ENCODE data around the gene PLCD1. TPM values are rescaled to one million over a fixed set of nuclear protein-coding genes. Genes with fewer than 3 reads are reported as not detected.

PLCD1 gene
- total RNA-seq, 1 experiment from 2014 or later = 27.1 TPM

- Mint-ChIP-seq H3K9me3 (no peaks in the 10 kb centered on the region), H3K4me3 (peak overlapping the region in 1 of 2 experiments; percentile 78; a peak in 1 of 5 replicates), H3K27me3 (ENCODE audit: low read depth) (peaks cover 42% of the 10 kb centered on the region), H3K36me3 (ENCODE audit: insufficient read depth in 1 of 3, low read depth in 3 of 3) (no peaks in the 10 kb centered on the region), H3K27ac (no peak overlapping the region), H3K4me1 (peaks cover 10 to 15% of the 10 kb centered on the region in 2 experiments)
- no peak for DNase-seq
- no peak for TF ChIP-seq CTCF (conservative IDR thresholded peaks at IDR 0.05)
- peaks cover 6% of the 10 kb centered on the region; the same call in 1 of the 2 replicates for H3K27me3 ChIP-seq (ENCODE audit: insufficient read depth, low read length)
- no peak overlapping the region for H4K8ac ChIP-seq (replicated peaks; ENCODE audit: insufficient read length, low read depth, low read length)
- H4K91ac ChIP-seq (ENCODE audit: insufficient read length, low read depth, low read length) = no peak overlapping the region
- H3K56ac ChIP-seq (ENCODE audit: insufficient read length, low read depth, low read length) = no peak overlapping the region
- H3K4me2 ChIP-seq (ENCODE audit: insufficient read depth, insufficient read length, low read length) = no peak overlapping the region
- H3K79me1 ChIP-seq (ENCODE audit: insufficient read depth, low read depth, low read length, poor library complexity, severe bottlenecking) = no peaks in the 10 kb centered on the region
- H2AFZ ChIP-seq (ENCODE audit: low read length) = no peak overlapping the region
- H3K4ac ChIP-seq (ENCODE audit: low read depth, low read length) = no peak overlapping the region
- H2BK5ac ChIP-seq (ENCODE audit: insufficient read length, low read length) = no peak overlapping the region
- peaks cover 10% of the 10 kb centered on the region for H3K23me2 ChIP-seq (ENCODE audit: insufficient read length, low read depth, low read length, poor library complexity, severe bottlenecking)
- no peak overlapping the region for H3K18ac ChIP-seq (ENCODE audit: insufficient read length, low read depth, low read length)
- H3K9me3 ChIP-seq (ENCODE audit: control insufficient read depth, low read depth, low read length) = no peaks in the 10 kb centered on the region
- H3K4me1 ChIP-seq (ENCODE audit: insufficient read depth, low read length) = no peaks in the 10 kb centered on the region; the same call in 1 of the 2 replicates
- no peaks in the 10 kb centered on the region for H4K20me1 ChIP-seq (ENCODE audit: control insufficient read depth, insufficient read depth, insufficient read length)
- H3K14ac ChIP-seq (ENCODE audit: insufficient read depth, low read length) = no peak overlapping the region
- no peak overlapping the region for H2BK12ac ChIP-seq (ENCODE audit: insufficient read length, low read depth, low read length)
- H3T11ph ChIP-seq (ENCODE audit: low read length) = no peak overlapping the region
- no peak overlapping the region for H2BK120ac ChIP-seq (ENCODE audit: low read depth, low read length, poor library complexity, severe bottlenecking)
- H4K5ac ChIP-seq (ENCODE audit: insufficient read length, low read depth, low read length) = no peak overlapping the region
- H2BK15ac ChIP-seq (ENCODE audit: low read depth, low read length) = no peak overlapping the region
- H3K9ac ChIP-seq (ENCODE audit: extremely low read depth, insufficient read length, low read length) = no peak overlapping the region
- H2BK20ac ChIP-seq (ENCODE audit: low read depth, low read length, poor library complexity, severe bottlenecking) = no peak overlapping the region
- no peak overlapping the region for H2AK5ac ChIP-seq (ENCODE audit: insufficient read length, low read length)
- no peaks in the 10 kb centered on the region for H3K79me2 ChIP-seq (ENCODE audit: insufficient read depth, low read length)
- H3K23ac ChIP-seq (ENCODE audit: insufficient read length, low read depth, low read length) = no peak overlapping the region
- H3K27ac ChIP-seq (ENCODE audit: insufficient read length, low read depth, low read length) = no peak overlapping the region
- no CpG with 5 or more reads among the region's 5 CpGs for WGBS (ENCODE audit: extremely low coverage, insufficient read length, low lambda C conversion rate)
Measured at GRCh38 chr3:38040401-38040800, 11.0 kb upstream of the PLCD1 start.

All from H9 (cell line).